GM18511 (cell line): ENCODE results near the gene CHTF18.

Experiments
- ATAC-seq: cut with Tn5 transposase; IDR thresholded peaks from one replicate; pipeline ENCODE4 v1.9.1; 2021; ENCODE audit warnings: mild to moderate bottlenecking, moderate library complexity; ENCODE audit not compliant: unreplicated experiment

CHTF18 gene

GRCh38 chr16:790086-790485, 1.7 kb downstream of the CHTF18 start:
- no peak for ATAC-seq

- no peak for ATAC-seq
Observed at GRCh38 chr16:791131-791530, 2.7 kb downstream of the CHTF18 start.

- no peak for ATAC-seq
Observed at GRCh38 chr16:792221-792995, 4.0 kb downstream of the CHTF18 start.

GRCh38 chr16:793414-793813, 5.0 kb downstream of the CHTF18 start:
- ATAC-seq, result no peak

GRCh38 chr16:794091-794822, 5.8 kb downstream of the CHTF18 start:
- no peak for ATAC-seq

DNA sequence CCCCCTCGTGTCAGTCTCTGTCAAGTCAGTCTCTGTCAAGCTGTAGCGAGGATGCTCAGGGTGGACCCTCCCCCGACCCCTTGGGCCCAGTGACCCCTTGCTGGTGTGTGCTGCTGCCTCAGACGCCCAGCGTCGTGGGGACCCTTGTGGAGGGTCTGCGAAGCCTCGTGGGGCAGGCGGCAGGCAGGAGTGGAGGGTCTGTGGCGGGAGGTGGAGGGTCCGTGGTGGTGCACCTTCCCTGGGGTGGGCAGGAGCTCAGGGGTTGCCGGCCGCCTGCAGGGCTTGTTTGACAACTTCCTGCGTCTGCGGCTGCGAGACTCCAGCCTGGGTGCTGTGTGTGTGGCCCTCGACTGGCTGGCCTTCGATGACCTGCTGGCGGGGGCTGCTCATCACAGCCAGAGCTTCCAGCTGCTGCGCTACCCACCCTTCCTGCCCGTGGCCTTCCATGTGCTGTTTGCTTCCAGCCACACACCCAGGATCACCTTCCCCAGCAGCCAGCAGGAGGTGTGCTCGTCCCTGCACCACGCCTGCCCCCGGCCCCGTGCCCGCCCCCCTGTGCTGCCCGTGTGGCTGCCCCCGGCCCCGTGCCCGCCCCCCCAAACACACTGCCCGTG, 6.5 kb downstream of the CHTF18 start:
- no peak for ATAC-seq

DNA sequence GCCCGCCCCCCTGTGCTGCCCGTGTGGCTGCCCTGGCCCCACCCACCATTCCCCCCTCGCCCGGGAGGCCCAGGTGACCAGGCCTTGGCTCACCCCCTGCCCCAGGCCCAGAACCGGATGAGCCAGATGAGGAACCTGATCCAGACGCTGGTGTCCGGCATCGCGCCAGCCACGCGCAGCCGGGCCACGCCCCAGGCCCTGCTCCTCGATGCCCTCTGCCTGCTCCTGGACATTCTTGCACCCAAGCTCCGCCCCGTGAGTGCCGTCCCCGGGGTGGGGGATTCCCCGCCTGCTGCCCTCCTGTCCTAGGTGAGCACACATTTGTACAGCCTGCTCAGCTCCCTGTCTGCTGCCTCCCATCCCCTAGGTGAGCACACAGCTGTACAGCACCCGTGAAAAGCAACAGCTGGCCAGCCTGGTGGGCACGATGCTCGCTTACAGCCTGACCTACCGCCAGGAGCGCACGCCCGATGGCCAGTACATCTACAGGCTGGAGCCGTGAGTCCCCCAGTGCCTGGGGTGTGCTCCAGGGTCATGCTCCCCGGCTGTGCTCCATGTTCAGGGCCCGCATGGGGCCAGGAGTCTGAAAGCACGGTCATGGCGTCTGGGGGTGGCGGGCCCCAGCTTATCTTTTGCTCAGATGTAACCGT, 7.3 kb downstream of the CHTF18 start:
- no peak for ATAC-seq

DNA sequence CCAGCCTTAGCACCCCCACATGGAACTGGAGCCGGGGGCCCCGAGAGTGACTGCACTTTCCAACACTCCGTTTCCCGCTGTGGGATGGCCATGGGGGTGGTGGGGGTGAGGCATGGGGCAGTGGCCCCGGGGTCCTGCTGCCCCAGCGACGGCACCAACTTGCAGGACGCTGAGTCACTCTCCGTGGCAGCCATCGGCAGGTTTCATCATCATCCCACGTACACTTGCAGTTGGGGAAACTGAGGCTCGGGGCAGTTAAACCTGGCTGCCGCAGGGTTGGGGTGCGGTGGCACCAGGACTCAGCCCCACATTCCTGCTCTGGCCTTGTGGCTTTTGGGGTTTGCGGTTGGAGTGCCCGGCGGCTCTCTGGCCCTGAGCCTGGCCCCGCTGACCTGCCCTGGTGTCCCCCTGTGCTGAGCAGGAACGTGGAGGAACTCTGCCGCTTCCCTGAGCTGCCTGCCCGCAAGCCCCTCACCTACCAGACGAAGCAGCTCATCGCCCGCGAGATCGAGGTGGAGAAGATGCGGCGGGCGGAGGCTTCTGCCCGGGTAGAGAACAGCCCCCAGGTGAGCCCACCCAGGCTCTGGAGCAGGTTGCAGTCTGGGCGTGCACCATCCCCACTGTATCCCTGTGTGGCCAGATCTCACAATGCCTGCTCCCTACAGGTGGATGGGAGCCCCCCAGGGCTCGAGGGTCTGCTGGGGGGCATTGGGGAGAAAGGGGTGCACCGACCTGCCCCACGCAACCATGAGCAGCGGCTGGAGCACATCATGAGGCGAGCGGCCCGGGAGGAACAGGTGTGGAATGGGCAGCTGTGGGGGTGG, 8.1 kb downstream of the CHTF18 start:
- ATAC-seq, result no peak

DNA sequence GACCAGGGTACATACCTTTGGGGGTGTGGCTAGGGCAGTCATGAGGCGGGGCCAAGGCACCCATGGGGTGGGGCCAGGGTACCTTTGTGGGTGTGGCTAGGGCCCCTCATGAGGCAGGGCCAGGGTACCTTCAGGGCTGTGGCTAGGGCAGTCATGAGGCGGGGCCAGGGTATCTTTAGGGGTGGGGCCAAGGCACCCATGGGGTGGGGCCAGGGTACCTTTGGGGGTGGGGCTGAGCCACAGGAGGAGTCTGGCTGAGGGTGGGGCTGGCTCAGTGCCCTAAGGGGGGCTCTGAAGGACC, 8.7 kb downstream of the CHTF18 start:
- no peak for ATAC-seq

DNA sequence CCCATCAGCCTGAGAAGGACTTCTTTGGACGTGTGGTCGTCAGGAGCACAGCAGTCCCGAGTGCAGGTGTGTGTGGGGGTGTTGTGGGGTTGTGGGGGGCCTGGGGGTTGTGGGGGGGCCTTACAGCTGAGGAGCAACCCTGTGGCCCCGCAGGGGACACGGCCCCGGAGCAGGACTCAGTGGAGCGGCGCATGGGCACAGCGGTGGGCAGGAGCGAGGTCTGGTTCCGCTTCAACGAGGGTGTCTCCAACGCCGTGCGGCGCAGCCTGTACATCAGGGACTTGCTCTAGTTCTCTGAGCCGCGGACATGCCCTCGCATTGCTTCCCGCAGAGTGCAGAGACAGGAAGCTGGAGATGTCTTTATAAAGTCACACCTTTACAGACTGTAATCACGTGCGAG, 9.3 kb downstream of the CHTF18 start:
- no peak for ATAC-seq

- ATAC-seq, result no peak
Observed at GRCh38 chr16:798666-799065, 10.2 kb downstream of the CHTF18 start.

DNA sequence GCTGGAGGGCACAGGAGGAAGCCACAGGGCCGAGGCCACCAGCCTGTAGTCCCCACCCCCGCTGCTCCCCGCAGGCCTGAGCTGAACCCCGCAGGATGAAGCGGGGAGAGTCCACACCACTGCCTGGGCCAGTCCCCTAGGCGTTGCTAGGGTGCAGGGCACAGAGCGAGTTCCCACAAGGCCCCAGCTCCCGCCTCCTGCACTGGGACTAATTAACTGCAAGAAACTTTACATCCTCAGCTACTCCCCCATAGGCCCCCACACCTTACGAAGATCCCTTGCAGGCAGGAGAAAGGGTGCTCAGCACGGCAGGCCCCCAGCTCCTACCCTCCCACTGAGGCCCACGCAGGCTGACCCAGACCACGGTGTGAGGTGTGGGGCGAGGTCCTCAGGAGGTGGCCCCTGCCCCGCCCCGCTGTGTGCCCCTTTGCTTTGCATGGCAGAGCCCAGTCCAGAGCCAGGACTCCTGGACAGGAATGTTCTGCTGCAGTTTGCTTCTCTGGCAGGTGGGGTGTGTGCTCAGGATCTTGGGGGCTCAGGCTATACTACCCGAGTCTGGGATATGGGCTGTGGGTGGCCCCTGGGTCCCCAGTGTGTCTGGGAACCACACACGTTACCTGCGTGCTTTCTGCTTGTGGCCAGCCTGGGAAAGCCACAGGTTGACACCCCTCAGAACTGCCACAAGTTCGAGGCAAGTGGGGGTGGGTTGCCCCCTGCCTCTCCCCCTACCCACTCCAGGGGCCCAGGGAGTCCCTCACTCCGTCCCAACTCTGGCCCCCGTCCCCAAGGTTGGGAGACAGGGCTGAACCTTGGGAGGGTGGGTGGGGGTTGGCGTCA, 10.9 kb downstream of the CHTF18 start:
- no peak for ATAC-seq

DNA sequence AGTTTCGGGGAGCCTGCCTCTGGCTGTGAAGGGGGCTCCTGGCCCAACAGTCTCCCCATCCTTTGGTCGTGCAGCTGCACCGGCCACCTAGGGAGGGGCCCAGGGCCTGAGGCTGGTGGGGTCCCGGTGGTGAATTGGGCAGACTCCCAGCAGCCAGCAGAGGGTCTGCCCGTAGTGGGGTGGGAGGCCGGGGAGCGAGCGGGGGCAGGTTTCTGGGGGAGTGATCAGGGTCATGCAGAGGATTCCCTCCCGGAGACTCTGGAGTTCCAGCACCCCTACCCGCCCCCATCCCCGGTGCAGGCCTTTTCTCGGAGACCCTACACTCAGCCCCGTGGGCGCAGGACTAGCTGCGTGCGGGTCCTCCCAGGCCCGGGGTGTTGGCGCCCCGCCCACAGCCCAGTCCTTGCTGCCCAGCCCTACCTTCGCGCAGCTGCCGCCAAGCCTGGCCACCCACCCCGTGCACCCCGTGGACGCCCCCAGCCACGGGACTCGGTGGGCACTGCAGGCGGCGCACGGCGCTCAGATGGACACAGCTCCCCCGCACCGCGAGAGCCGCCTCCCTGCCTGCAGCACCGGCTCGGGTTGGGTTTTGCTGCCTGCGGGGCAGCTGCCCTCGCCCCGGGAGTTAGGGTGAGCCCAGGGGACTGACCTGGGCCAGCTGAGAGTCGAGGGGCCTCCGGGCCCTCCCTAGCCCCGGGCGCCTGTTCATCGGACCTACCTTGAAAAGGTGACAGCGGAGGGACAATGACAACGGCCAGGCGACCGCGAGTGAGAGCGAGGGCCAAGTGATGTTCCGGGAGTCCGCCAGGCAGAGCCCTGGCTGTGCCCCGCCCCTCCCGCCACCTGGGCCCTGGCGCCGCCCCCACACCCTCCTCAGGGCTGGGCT, 11.8 kb downstream of the CHTF18 start, which contains the start of gene GNG13:
Gene GNG13, minus strand, starts transcription at position 787 of the 886 bp plus-strand sequence. CDS start 1,657 bp downstream, outside the sequence.
- no peak for ATAC-seq

DNA sequence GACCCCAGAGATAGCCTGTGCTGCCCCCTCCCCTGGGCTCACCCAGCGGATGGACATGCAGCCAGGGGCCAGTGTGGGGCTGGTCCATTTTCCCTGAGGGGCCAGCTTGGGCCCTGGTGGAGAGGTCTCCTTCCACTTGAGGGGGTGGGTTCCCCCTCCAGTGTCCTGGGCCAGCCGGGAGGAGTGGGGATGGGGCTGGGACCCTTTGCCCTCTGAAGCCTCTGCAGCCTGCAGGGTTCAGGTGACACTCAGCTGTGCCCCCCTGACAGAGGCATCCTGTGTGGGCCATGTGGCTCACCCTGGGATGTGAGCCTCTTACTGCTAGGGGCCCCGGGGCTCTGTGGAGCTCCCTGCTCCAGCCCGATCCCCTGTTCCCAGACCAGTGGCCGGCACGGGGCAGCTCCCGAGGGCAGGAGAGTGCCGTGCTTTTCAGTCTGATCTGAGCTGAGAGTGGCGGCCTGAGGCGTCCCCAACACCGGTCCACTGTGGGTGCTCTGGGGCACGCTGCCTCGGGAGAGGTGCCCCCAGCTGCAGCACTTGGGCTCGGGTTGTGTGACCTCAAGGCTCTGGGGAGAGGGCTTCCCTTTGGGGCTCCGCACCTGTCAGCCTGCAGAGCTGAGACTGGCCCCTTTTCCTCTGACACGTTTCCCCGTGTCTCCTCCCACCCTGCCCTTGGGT, 12.6 kb downstream of the CHTF18 start:
- no peak for ATAC-seq

DNA sequence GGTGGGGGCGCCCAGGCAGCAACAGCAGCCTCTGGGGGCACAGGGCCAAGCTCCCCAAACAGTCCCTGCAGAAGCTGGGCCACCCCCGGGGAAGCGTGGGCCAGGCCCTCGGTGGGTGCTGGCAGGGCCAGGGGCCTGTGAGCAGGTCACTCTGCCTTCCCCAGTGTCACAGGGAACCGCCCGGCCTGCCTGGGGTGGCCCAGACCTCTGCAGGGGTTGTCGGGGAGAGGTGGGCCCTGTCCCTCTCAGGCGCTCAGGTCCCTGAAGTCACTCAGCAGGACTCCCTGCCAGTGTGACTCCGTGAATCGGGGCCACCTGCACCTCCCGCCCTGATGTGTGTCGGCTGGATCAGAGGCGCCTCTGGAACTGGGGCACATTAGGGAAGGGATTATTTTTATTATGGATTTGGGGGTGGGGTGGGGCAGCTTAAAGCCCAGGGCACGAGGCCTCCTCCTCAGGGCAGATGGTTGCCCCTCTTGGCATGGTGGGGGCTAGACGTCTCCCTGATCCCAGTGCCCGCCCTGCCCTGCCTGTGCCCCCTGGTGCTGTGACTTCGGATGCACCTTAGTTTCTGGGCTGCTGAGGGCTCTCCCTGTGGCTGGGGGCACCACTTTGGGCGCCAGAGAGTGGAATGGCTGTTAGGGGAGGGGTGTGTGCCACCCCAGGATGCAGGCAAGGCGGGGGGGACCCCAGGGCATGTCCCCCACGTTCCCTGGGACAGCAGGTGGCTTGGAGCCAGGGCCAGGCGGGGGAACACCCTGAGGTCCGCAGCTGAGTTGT, 13.4 kb downstream of the CHTF18 start:
- no peak for ATAC-seq

DNA sequence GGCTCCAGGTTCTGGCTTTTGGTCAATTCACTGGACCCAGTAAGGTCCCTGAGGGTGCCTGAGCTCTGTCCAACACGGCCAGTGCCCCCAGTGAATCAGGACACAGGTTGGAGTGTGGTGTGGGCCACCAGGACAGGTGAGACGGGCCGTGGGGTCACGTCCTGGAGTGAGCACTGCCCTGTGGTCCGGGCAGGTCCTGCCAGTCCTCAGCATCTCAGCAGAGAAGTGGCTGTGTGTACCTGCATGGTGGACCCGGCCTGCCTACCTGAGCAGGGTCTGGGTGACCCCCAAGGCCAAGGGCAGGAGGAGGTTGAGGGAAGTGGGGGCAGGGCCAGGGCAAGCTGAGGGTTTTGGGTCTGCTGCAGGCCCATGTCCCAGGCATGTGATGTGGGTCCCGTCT, 14.0 kb downstream of the CHTF18 start:
- ATAC-seq, result no peak

- ATAC-seq, result no peak
Observed at GRCh38 chr16:802914-803753, 14.7 kb downstream of the CHTF18 start.
